Measurements from ENCODE around the gene KIRREL1.

KIRREL1 gene

GRCh38 chr1:157971769-157972168, 21.7 kb upstream of the KIRREL1 start:
- in situ Hi-C loops (cut with MboI; ENCODE audit: low sequenced_read_pairs) = no loop called here

DNA sequence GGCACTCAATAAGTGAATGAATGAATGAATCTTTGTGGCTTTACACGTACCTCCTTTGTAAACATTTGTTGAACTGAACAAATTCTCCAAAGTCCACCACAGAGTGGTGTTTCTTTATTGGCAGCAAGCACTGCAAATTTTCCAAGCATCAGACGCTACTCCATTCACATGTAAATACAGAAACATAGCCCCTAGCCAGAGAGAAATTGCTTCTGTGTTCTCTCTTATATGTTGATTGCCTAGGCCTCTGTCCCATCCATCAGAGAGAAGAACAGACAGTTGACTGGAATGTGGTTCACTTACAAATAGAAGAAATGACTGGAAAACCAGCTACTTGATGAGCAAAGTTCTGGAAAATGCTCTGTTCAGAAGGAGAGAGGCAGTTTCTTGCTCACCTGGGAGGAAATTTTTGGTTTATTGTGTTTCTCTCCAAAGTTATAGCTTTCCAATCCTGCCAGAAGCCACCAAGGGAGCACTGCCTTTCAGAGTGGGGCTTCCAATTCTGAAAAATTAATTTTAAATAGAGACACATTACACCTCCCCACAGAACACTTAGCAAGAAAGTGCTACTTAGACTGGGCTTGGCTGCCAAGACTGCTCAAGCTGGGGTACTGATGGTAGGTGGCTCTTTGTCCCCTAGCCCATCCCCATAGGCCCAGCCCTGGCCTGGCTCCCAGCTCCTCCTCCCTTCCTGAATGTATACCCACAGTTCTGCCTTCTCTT, 18.1 kb upstream of the KIRREL1 start:
- in situ Hi-C loops (cut with MboI; ENCODE audit: low sequenced_read_pairs) = no loop called here

DNA sequence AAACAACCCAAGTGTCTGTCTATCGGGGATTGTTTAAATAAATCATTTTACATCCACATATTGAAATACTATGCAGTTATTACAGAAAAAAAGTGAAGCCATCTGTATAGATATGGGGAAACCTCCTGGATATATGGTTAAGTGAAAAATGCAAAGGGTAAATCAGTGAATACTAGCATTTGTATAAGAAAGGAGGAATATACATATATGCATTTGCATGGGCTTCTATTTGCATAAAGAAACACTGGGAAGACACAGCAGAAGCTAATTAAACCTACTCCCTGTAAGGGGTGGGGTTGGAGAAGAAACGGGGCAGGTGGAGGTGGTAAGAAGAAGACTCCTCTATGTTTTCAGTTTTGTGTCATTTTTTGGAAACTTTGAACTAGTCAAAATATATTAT, 16.6 kb upstream of the KIRREL1 start:
- in situ Hi-C loops (cut with MboI; ENCODE audit: low sequenced_read_pairs) = no loop called here

DNA sequence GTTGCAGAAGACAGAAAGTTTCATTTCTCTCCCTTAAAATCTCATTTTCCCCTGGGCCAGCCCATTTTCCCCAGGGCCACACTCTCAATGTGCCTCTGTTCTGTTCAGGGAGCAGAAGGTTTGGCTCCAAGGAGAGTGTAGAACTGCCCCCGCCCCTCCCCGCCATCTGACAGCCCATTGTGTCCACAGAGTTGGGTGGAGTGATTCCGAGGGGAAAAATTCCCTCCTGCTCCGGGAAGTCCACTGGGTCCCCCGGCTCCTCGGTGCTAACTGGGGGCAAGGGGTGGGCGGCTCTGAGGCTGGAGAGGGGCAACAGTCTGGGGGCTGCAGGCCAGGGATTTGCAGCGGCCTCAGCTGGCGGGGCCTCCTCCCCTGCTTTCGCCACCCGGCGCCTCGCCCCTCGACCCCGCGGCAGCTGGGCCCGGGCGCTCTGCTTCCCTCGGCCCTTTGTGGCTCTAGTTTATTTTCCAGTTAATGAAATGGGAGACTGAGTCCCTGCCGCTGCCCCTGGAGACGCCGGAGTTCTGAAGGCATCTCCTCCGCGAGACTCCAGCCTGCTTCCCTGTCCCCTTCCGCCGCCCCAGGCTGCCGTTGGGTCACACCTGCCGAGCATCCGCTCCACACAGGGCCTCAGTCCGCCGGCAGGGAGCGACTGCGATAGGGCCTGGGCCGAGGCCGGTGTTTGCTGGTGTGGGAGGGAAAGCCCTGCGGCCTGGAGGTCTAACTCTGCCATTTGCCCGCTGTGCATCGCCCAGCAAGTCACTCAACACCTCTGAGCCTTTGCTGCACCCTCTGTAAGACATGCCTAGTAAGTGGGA, 14.7 kb upstream of the KIRREL1 start:
- in situ Hi-C loops (cut with MboI; ENCODE audit: low sequenced_read_pairs) = no loop called here

DNA sequence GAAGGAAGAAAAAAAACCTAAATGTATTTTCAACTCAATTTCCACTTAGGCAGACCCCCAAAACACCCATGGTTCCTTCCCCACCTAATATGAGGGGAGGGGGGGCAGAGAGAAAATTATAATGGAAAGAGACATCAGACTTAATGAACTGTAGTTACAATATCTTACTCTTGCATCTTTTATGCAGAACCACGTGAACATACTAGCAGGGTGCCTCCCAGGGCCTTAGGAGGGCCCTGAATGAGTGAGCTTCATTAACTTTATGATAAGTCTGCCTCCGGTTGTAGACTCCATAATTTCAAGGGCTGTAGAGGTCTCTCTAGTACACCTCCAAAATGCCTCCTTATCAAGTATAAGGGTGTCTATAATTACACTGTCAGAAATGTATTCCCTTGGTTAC, 11.3 kb upstream of the KIRREL1 start:
- in situ Hi-C loops (cut with MboI; ENCODE audit: low sequenced_read_pairs) = no loop called here

- in situ Hi-C loops (cut with MboI; ENCODE audit: low sequenced_read_pairs) = no loop called here
These were observed 9.7 kb upstream of the KIRREL1 start for GRCh38 chr1:157983787-157984186.

DNA sequence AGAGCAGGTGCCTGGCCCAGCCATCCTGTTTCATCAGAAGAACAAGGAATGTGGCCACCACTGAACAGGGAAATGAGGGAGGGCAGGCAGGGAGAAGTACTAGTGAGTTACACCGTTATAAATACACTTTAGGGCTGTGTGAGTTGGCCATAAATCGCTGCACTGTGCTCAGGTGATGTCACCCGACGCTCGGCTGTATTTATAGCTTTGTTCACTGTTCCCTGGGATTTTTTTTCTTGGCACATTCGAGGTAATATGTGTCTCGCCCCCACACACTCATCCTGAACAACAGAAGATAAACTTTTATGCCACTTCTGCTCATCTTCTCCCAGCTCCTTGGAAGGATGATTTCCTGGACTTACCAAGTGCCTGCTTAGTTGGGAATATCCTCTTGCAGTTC, 9.0 kb upstream of the KIRREL1 start:
- in situ Hi-C loops (cut with MboI; ENCODE audit: low sequenced_read_pairs) = no loop called here

- in situ Hi-C loops (cut with MboI; ENCODE audit: low sequenced_read_pairs) = no loop called here
These were observed 8.0 kb upstream of the KIRREL1 start for GRCh38 chr1:157985473-157985872.

- in situ Hi-C loops (cut with MboI; ENCODE audit: low sequenced_read_pairs) = no loop called here
These were observed 5.4 kb upstream of the KIRREL1 start for GRCh38 chr1:157988002-157988401.

- in situ Hi-C loops (cut with MboI; ENCODE audit: low sequenced_read_pairs) = no loop called here
These were observed 1.2 kb upstream of the KIRREL1 start for GRCh38 chr1:157992031-157992832.

DNA sequence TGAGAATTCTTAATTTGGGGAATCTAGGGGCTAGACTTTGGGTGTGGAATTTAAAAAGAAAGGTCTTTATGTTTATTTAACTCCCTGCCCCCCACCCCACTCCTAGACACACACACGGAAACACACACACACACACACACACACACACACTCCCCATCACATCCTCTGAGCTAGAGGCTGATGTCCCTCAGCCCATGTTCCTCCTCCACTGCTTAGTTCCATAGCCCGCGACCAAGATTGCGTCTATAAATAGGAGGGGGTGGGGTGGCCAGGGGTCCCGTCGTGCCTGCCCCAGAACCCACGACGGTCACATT, 655 bp upstream of the KIRREL1 start:
- in situ Hi-C loops (cut with MboI; ENCODE audit: low sequenced_read_pairs) = no loop called here

DNA sequence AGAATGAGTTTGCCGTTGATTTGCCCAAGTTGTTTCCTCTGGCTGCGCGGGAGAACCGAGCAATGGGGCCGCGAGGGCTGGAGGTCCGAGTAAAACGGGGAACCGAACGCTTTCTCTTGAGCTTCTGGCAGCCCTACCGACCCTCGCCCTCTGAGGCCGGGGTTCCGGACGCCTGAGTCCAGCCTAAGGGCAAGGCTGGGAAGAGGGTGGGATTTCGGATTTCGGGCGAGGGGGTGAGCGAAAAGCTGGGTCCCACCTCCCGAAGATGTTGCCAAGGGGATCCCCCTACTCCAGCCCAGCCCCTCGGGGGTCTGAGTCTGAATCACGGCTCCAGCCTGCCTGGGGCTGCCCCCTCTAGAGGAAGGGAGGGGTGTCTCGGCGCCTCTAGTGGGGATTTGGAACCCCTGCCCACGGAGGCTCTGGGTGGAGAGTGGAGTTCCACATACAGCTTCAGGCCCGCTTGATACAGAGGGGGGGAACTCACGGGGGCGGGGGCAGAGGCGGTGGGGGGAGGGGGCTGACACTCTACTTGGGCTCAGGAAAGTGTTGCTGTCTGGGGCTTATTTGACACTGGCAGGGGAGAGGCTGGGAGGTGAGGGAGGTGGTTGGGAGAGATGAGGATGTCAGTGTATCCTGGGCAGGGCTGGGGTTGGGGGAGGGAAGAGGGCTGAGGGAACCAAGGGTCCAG, 617 bp downstream of the KIRREL1 start:
- in situ Hi-C loops (cut with MboI; ENCODE audit: low sequenced_read_pairs) = no loop called here

DNA sequence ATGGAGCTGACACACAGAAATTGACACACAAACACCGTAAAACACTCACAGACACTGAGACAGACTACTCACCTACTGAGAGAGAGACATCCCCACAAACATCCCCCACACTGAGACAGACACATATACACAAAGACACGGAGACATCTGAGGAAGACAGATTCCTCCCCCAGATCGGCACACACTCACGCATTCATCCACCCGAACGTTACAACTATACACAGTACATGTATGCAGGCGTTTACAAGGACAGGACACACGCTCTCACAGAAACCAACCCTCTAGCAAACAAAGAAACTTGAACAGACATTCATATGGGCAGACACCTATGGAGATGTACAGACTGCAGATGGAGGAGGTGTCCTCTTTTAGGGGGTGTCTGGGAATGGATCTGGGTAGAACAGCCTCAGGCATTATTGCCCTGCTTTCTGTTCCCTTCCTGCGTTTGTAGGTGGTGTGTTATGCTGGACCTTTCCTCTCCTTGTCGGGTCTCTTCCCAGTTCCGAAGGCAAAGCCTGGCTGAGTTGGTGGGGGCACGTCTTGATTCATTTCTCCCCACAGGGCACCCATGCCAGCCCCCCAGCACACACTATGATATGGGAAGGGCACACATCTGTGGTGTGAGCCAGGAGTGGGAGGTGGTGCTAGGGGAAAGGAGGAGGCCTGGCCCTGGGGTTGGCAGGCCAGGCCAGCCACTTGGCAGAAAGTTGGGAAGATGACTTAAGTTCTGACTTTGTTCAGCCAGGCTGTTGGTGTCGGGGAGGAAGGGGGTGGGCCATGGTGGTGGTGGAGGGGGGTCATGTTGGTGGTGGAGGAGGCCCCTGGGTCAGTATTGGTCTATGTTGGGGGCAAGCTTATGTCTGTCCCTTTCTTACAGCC, 1.5 kb downstream of the KIRREL1 start:
- in situ Hi-C loops (cut with MboI; ENCODE audit: low sequenced_read_pairs) = no loop called here

GRCh38 chr1:157995583-157996169, 2.2 kb downstream of the KIRREL1 start:
- in situ Hi-C loops (cut with MboI; ENCODE audit: low sequenced_read_pairs) = no loop called here

- in situ Hi-C loops (cut with MboI; ENCODE audit: low sequenced_read_pairs) = no loop called here
These were observed 3.0 kb downstream of the KIRREL1 start for GRCh38 chr1:157996433-157996832.

DNA sequence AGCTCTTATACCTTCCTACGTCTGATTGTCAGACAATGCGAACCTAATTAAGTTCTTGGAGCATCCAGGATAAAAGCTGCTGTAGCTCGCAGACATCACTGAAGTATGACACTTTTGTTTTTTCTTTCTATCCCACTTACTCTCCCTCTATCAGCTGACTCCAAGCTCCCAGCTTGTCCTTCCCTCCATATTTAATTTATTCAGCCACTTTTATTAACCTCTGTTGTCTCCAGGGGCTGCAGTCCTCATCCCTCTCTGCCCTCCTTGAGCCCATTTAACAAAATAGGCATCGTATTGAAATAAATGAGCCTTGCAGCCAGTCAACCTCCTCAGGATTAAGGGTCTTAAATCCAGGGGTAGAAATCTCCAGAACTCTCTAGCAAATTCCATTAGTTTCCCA, 7.1 kb downstream of the KIRREL1 start:
- in situ Hi-C loops (cut with MboI; ENCODE audit: low sequenced_read_pairs) = no loop called here

GRCh38 chr1:158002022-158002630, 8.7 kb downstream of the KIRREL1 start:
- in situ Hi-C loops (cut with MboI; ENCODE audit: low sequenced_read_pairs) = no loop called here

GRCh38 chr1:158002631-158003405, 9.4 kb downstream of the KIRREL1 start:
- in situ Hi-C loops (cut with MboI; ENCODE audit: low sequenced_read_pairs) = no loop called here

DNA sequence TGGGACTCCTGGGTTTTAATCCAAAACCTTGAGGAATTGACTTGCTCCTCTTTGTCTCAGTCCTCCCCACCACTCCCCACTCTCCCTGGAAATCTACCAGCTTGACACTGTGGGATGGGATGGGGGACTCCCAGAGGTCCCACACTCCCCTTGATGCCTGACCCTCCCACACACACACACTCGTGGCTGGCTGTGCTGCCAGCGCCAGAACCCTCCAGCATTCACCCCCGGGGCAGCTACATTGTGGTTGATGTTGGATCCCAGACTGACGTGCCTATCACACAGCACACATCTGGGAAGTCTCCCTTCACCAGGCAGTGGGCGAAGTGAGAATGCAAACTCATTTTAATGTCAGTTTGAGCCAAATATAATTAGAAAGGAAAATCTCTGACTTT, 10.0 kb downstream of the KIRREL1 start:
- in situ Hi-C loops (cut with MboI; ENCODE audit: low sequenced_read_pairs) = no loop called here
